Cardiac fibroblast (primary cell): ENCODE measurements around the gene GCSAML.

Experiments used
- DNase-seq, 2 donors: peaks; one replicate each; pipeline versions ENCODE4 v3.0.0 to v3.0.0-alpha.2; 2010; ENCODE audit warnings: low read depth in 2 of 2
- H3K4me3 ChIP-seq, 2 donors: replicated peaks in 1 of 2; 1 replicate in 1 of 2; 2 replicates in 1 of 2; pipeline ENCODE4 v1.5.1; 2011; ENCODE audit warnings: low read depth in 2 of 2, low read length in 2 of 2, mild to moderate bottlenecking in 2 of 2, moderate library complexity in 1 of 2
- CTCF ChIP-seq: IDR thresholded peaks from one replicate; pipeline ENCODE4 v1.5.1; 2011; ENCODE audit warnings: low read depth, mild to moderate bottlenecking, low read length, inconsistent platforms

Gene GCSAML

GRCh38 chr1:247613405-247613804, 64.5 kb downstream of the GCSAML start:
- no peak for DNase-seq
- TF ChIP-seq CTCF, result no peak
- no peak overlapping the region for H3K4me3 ChIP-seq

- DNase-seq, result no peak
- H3K4me3 ChIP-seq, result no peak overlapping the region
- TF ChIP-seq CTCF, result no peak
Measured at GRCh38 chr1:247614625-247615024, 65.7 kb downstream of the GCSAML start.
